Measurements from ENCODE around the gene TRIM41. TPM values are rescaled to one million over a fixed set of nuclear protein-coding genes. Genes with fewer than 3 reads are reported as not detected.

Gene TRIM41
- total RNA-seq, 2 donors from 2014 or later: 21.5 to 32.0 TPM

GRCh38 chr5:181221792-181222629, 1.1 kb upstream of the TRIM41 start:
- ATAC-seq: peak; percentile 56
- intact Hi-C loops (cut with DNase I, micrococcal nuclease): no loop called here
- peak; percentile 89 to 94 for DNase-seq

GRCh38 chr5:181222630-181223057, 437 bp upstream of the TRIM41 start:
- intact Hi-C loops (cut with DNase I, micrococcal nuclease): no loop called here
- DNase-seq: no peak
- peak; percentile 8 for ATAC-seq

GRCh38 chr5:181223729-181224389, 778 bp downstream of the TRIM41 start:
- ATAC-seq: peak; percentile 2
- peak; percentile 73 for DNase-seq
- intact Hi-C loops (cut with DNase I, micrococcal nuclease): no loop called here

- intact Hi-C loops (cut with DNase I, micrococcal nuclease): no loop called here
- ATAC-seq (no peak), DNase-seq (peak in 1 of 2 donors; percentile 48)
Observed at GRCh38 chr5:181224390-181225229, 1.5 kb downstream of the TRIM41 start.

GRCh38 chr5:181229996-181230395, 6.9 kb downstream of the TRIM41 start:
- intact Hi-C loops (cut with DNase I, micrococcal nuclease): no loop called here
- no peak for ATAC-seq
- DNase-seq: no peak

GRCh38 chr5:181230551-181230950, 7.5 kb downstream of the TRIM41 start:
- DNase-seq (no peak), ATAC-seq (no peak)
- intact Hi-C loops (cut with DNase I, micrococcal nuclease): no loop called here

GRCh38 chr5:181231432-181231831, 8.4 kb downstream of the TRIM41 start:
- DNase-seq (no peak), ATAC-seq (no peak)
- intact Hi-C loops (cut with DNase I, micrococcal nuclease): no loop called here

GRCh38 chr5:181232593-181232992, 9.5 kb downstream of the TRIM41 start:
- DNase-seq: no peak
- ATAC-seq: no peak
- intact Hi-C loops (cut with DNase I, micrococcal nuclease): no loop called here

GRCh38 chr5:181233088-181233800, 10.2 kb downstream of the TRIM41 start:
- intact Hi-C loops (cut with DNase I, micrococcal nuclease): no loop called here
- ATAC-seq (no peak), DNase-seq (no peak)

- DNase-seq (no peak), ATAC-seq (peak; percentile 18)
- intact Hi-C loops (cut with DNase I, micrococcal nuclease): no loop called here
Observed at GRCh38 chr5:181233801-181234454, 10.8 kb downstream of the TRIM41 start.

- no peak for DNase-seq
- ATAC-seq: peak; percentile 20
- intact Hi-C loops (cut with DNase I, micrococcal nuclease): no loop called here
Observed at GRCh38 chr5:181234455-181235306, 11.6 kb downstream of the TRIM41 start.

- intact Hi-C loops (cut with DNase I, micrococcal nuclease): no loop called here
- DNase-seq: no peak
- peak; percentile 8 for ATAC-seq
Observed at GRCh38 chr5:181235323-181235688, 12.2 kb downstream of the TRIM41 start.

GRCh38 chr5:181235689-181236366, 12.7 kb downstream of the TRIM41 start:
- intact Hi-C loops (cut with DNase I, micrococcal nuclease): no loop called here
- ATAC-seq: no peak
- DNase-seq: no peak

- intact Hi-C loops (cut with DNase I, micrococcal nuclease): no loop called here
- DNase-seq (no peak), ATAC-seq (no peak)
Observed at GRCh38 chr5:181236471-181236870, 13.4 kb downstream of the TRIM41 start.

GRCh38 chr5:181236954-181237641, 14.0 kb downstream of the TRIM41 start:
- DNase-seq (no peak), ATAC-seq (no peak)
- intact Hi-C loops (cut with DNase I, micrococcal nuclease): no loop called here

GRCh38 chr5:181237729-181238385, 14.8 kb downstream of the TRIM41 start:
- intact Hi-C loops (cut with DNase I, micrococcal nuclease): no loop called here
- no peak for ATAC-seq
- no peak for DNase-seq
